ENCODE results near the gene ST6GALNAC5.
A peak's percentile ranks its signal among the peaks of the same experiment; 100 is the strongest.
"Not testable (repeated sequence)": the region's sequence is repeated elsewhere in the genome, so short reads cannot be mapped to it uniquely, and the experiment has no call there.

The ST6GALNAC5 gene

DNA sequence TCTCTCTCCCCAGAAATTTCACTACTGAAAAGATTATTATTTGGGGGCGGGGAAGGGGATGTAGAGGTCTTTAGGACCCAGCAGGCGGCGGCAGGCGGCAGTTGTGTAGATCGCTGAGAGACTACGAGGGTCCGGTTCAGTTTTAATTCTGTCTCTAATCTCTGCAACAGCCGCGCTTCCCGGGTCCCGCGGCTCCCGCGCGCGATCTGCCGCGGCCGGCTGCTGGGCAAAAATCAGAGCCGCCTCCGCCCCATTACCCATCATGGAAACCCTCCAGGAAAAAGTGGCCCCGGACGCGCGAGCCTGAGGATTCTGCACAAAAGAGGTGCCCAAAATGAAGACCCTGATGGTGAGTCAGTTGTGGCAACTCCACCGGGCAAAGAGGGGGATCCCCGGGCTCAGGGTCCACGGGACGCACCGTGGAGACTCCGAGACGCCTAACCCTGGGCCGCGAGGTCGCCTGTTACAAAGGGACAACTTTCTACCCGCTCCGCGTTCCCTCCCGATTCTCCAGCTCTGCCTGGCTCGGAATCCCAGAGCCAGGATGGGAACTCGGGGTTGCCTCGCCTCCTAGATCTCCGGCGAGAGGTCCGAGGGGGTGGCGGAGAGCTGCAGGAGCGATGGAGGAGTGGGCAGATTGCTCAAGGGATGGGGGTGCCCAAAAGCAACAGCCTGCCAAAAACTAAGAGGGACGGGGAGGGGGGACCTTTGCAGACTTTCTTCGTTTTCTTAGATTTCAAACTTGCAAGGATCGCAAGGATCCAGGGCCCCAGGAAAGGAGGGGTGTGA lies at the start of gene ST6GALNAC5:
Gene ST6GALNAC5, plus strand, starts transcription at position 139 of the 789 bp plus-strand sequence.
- peaks cover 20 to 22% (median 22%) of the 10 kb centered on the region in 11 experiments for H3K9me3 ChIP-seq (replicated peaks in 1 of 11)
- H4K20me1 ChIP-seq: no peaks in the 10 kb centered on the region
- no peak within 1 kb of the TSS for H3K4me2 ChIP-seq
- no peaks in the 10 kb centered on the region for H3K27me3 ChIP-seq
- no peaks in the 10 kb centered on the region for H3K36me3 ChIP-seq
- no peak within 1 kb of the TSS for H3K4me3 ChIP-seq
- H3K4me1 ChIP-seq: peaks cover 0 to 7% (median 0%) of the 10 kb centered on the region in 10 experiments; a peak in 1 of 20 replicates
- TF ChIP-seq Cebpa-rat (IDR thresholded peaks at IDR 0.05): no peak
- no peak within 1 kb of the TSS for H3K9ac ChIP-seq
- H3K27ac ChIP-seq: no peak within 1 kb of the TSS

DNA sequence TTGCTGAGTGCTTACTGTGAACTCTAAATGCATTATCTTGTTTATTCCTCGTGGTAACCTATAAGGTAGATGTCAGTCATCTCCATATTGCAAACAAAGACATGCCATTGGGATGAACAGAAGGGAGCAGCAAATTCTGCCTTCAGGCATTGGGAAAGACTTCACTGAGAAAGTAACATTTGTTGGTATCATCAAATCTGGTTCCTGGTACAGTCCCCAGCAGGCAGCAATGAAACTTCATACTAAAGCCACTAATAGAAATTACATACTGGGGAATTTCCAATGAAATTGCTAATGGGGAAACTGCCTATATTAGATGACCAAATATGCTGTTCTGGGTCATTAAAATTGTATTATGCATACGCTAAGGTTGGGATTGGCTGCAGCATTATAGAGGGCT lies 47.3 kb upstream of the ST6GALNAC5 start:
- Histone ChIP-seq H3K4me2 (no peak overlapping the region), H4K20me1 (no peaks in the 10 kb centered on the region), H3K27ac (no peak overlapping the region), H3K9me3 (replicated peaks in 1 of 11) (no peaks in the 10 kb centered on the region), H3K4me3 (no peak overlapping the region), H3K4me1 (no peaks in the 10 kb centered on the region), H3K36me3 (no peaks in the 10 kb centered on the region), H3K27me3 (no peaks in the 10 kb centered on the region), H3K9ac (no peak overlapping the region)
- no peak for TF ChIP-seq Cebpa-rat (IDR thresholded peaks at IDR 0.05)

DNA sequence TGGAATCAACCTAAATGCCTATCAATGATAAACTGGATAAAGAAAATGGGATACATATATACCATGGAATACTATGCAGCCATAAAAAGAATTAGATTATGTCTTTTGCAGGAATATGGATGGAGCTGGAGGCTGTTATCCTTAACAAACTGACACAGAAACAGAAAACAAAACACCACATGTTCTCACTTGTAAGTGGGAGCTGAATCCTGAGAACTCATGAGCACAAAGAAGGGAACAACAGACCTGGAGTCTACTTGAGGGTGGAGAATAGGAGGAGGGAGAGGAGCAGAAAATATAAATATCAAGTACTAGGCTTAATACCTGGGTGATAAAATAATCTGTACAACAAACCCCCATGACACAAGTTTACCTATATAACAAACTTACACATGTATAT lies 44.3 kb upstream of the ST6GALNAC5 start:
- not testable (repeated sequence) for H3K27me3 ChIP-seq; H3K4me3 ChIP-seq; H3K9me3 ChIP-seq (replicated peaks in 1 of 11); H3K4me1 ChIP-seq; H3K9ac ChIP-seq; H3K27ac ChIP-seq; H4K20me1 ChIP-seq; H3K4me2 ChIP-seq; H3K36me3 ChIP-seq

DNA sequence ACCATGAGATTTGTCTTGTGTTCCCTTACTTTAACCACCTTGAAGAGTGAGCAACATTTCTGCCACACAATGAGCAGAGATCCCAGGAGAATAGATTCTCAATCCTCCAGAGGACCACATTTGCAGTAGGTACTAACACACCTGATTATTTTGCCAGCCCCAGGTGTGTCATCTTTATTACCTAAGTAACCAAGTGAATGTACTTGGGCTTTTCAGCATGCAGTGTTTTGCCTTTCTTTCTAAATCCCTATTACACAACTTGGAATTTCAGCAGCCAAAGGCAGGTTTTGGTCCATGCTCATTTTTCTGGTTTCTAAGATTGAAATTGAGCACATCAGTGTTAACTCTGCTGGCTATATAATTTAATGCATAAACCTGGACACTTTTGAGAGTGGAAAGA lies 43.2 kb upstream of the ST6GALNAC5 start:
- Histone ChIP-seq H3K36me3 (no peaks in the 10 kb centered on the region), H3K4me1 (no peaks in the 10 kb centered on the region), H4K20me1 (no peaks in the 10 kb centered on the region), H3K9me3 (replicated peaks in 1 of 11) (no peaks in the 10 kb centered on the region), H3K27me3 (no peaks in the 10 kb centered on the region), H3K27ac (no peak overlapping the region), H3K4me3 (no peak overlapping the region), H3K4me2 (no peak overlapping the region), H3K9ac (no peak overlapping the region)
- no peak for TF ChIP-seq Cebpa-rat (IDR thresholded peaks at IDR 0.05)

DNA sequence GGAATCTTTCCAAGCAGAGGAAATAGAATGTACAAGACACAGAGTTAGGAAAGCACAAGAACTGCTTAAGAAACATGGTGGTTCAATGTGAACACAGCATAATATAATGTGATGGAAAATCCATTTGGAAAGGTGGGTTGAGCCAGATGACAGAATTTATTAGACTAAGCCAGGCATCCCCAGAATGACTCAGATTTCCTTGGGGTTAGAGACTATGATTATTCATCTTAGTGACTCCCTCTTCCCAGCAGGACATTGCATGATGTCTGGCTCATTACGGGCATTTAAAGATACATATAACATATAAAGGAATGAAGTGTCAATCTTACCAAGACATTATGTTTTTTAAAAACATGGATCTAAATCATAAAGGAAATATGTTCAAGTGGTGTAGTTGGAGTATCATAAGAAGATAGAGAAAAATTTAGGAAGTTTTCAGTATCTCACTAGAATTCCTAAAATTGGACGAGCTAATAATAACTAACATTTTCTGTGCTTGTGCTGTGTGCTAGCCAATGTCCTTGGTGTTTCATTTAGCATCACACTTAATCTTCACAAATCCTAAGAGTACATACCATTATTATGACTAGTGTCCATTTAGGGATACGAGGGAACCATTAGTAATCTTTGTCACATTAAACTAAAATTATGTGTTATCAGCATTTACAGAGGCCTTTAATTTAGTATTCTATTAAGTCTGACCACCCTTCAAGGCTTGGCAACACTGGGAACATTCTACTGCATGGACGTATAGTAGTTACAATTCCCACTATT lies 41.0 kb upstream of the ST6GALNAC5 start:
- no peak for TF ChIP-seq Cebpa-rat (IDR thresholded peaks at IDR 0.05)

DNA sequence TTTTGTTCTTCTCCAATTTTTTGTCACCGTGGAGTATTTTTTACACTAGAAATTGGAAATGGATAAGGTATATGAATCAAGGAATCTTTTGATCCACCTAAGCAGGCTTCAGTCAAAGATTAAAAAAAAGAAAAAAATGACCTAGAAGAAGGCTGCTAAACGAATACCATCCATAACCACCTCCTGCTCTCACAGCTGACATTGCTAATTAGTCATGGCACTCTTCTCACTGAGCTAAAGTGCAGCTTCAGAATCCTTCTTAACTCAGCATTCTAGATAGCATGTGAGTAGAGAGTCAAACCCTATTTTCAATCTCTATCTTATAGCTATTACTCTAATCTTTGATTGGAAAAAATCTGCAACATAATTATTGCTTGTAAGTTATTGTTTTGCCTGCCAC lies 40.2 kb upstream of the ST6GALNAC5 start:
- Histone ChIP-seq H3K4me1 (no peaks in the 10 kb centered on the region), H3K9me3 (replicated peaks in 1 of 11) (no peaks in the 10 kb centered on the region), H3K36me3 (no peaks in the 10 kb centered on the region), H3K27ac (no peak overlapping the region), H3K9ac (no peak overlapping the region), H4K20me1 (no peaks in the 10 kb centered on the region), H3K4me3 (no peak overlapping the region), H3K27me3 (no peaks in the 10 kb centered on the region), H3K4me2 (no peak overlapping the region)
- TF ChIP-seq Cebpa-rat (IDR thresholded peaks at IDR 0.05): no peak

More for the DNA sequence above, 41.0 kb upstream of the ST6GALNAC5 start:
- Histone ChIP-seq H3K36me3 (no peaks in the 10 kb centered on the region), H3K27me3 (no peaks in the 10 kb centered on the region), H3K27ac (no peak overlapping the region), H3K9me3 (replicated peaks in 1 of 11) (no peaks in the 10 kb centered on the region), H4K20me1 (no peaks in the 10 kb centered on the region), H3K4me1 (no peaks in the 10 kb centered on the region), H3K4me3 (no peak overlapping the region), H3K9ac (no peak overlapping the region), H3K4me2 (no peak overlapping the region)

DNA sequence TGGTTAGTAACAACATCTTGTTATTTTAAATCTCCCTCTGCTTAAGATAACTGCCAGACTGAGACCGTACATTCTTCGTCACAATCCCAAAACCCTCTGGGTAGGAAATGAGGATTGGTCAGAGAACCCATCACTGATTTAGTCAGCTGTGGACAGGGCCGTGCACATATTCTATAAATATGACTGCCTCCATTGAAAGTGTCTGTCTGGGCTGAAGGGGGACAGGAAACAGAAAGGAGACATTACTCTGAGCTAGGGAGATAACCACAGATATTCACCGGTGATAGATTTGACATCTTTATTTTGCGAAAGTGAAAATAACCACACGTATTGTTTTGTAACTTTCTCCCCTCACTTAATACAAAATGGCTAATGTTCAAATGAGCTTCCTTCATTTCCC lies 36.9 kb upstream of the ST6GALNAC5 start:
- H3K9me3 ChIP-seq (replicated peaks in 1 of 11): no peaks in the 10 kb centered on the region
- no peaks in the 10 kb centered on the region for H3K4me1 ChIP-seq
- no peaks in the 10 kb centered on the region for H3K27me3 ChIP-seq
- H3K27ac ChIP-seq: no peak overlapping the region
- no peak overlapping the region for H3K9ac ChIP-seq
- TF ChIP-seq Cebpa-rat (IDR thresholded peaks at IDR 0.05): no peak
- 0 out of 22 replicates have a peak overlapping the region, but pooled peaks of 1 of the 11 experiments have one; percentile 20 for H3K4me2 ChIP-seq
- H4K20me1 ChIP-seq: no peaks in the 10 kb centered on the region
- H3K4me3 ChIP-seq: no peak overlapping the region
- no peaks in the 10 kb centered on the region for H3K36me3 ChIP-seq

DNA sequence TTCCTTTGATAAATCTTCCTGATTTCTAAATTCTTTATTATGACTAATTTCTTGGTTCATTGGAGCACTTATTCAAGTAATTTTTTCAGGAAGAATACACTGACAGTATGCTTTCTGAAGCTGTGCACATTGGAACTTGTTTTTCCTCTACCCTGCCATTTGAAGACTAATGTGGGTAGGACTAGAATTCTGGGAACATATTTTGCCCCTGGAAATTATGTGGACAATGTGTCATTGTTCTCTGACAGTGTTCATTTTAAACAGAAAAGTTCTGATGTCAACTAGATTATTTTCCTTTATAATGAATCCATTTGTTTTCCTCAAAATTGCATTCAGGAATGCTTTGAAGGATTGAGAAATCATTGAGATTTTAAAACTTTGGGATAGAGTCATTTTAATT lies 34.8 kb upstream of the ST6GALNAC5 start:
- H4K20me1 ChIP-seq: no peaks in the 10 kb centered on the region
- no peaks in the 10 kb centered on the region for H3K36me3 ChIP-seq
- no peaks in the 10 kb centered on the region for H3K9me3 ChIP-seq (replicated peaks in 1 of 11)
- no peaks in the 10 kb centered on the region for H3K27me3 ChIP-seq
- H3K9ac ChIP-seq: no peak overlapping the region
- H3K4me2 ChIP-seq: no peak overlapping the region
- no peak for TF ChIP-seq Cebpa-rat (IDR thresholded peaks at IDR 0.05)
- no peak overlapping the region for H3K27ac ChIP-seq
- H3K4me3 ChIP-seq: no peak overlapping the region
- no peaks in the 10 kb centered on the region for H3K4me1 ChIP-seq

DNA sequence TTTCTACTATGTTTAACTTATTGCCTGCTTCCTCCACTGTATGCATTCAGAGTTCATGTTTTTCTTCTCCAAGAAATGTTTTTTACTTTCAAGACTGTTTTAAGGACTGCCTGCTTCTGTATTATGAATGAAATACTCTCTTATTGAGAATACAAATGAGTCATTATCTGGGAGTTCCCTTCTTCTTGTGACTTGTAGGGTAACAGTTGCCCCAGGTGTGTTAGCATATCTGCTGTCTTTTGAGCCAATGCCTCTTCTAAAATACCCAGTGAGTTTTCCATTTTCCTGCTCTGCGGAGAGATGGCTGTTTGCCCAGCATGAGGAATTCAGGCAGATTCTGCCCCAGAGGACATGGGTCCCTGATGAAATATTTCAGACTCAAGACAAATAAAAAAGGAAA lies 34.1 kb upstream of the ST6GALNAC5 start:
- Histone ChIP-seq H3K9me3 (replicated peaks in 1 of 11) (no peaks in the 10 kb centered on the region), H3K9ac (no peak overlapping the region), H3K36me3 (no peaks in the 10 kb centered on the region), H3K4me2 (no peak overlapping the region), H3K4me3 (no peak overlapping the region), H3K27me3 (no peaks in the 10 kb centered on the region), H4K20me1 (no peaks in the 10 kb centered on the region), H3K27ac (no peak overlapping the region), H3K4me1 (no peaks in the 10 kb centered on the region)
- TF ChIP-seq Cebpa-rat (IDR thresholded peaks at IDR 0.05): no peak

DNA sequence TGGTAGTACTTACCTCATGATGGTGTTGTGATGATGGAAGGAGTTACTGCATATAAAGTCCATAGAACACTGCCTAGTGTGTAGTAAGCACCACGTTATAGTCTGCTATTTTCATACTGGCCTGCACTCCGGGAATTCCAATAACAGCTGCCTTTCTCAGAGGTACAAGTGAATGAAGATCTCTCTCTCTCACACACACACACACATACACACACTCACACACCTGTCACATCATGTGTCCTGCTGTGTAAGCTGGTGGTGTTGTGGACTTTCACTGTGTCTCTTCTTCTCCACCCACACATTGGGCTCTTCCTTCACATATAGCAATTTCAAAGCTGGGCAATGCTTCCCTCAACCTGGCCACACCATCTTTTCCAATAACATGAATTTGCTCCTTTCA lies 33.4 kb upstream of the ST6GALNAC5 start:
- H3K27me3 ChIP-seq: no peaks in the 10 kb centered on the region
- no peaks in the 10 kb centered on the region for H4K20me1 ChIP-seq
- H3K4me2 ChIP-seq: no peak overlapping the region
- H3K27ac ChIP-seq: no peak overlapping the region
- no peaks in the 10 kb centered on the region for H3K36me3 ChIP-seq
- TF ChIP-seq Cebpa-rat (IDR thresholded peaks at IDR 0.05): no peak
- no peak overlapping the region for H3K4me3 ChIP-seq
- H3K9me3 ChIP-seq (replicated peaks in 1 of 11): no peaks in the 10 kb centered on the region
- H3K9ac ChIP-seq: no peak overlapping the region
- no peaks in the 10 kb centered on the region for H3K4me1 ChIP-seq
